BLaER1 (cell line): Measurements from ENCODE around the gene CNN2.
A peak's percentile ranks its signal among the peaks of the same experiment; 100 is the strongest.

Experiments used
- H3K27ac ChIP-seq: shearing (Covaris generic); formaldehyde crosslinking; 2 replicates; pipeline ENCODE4 v1.8.1; 2022
- H3K27me3 ChIP-seq: shearing (Covaris generic); formaldehyde crosslinking; 2 replicates; pipeline ENCODE4 v1.8.1; 2022
- H3K36me3 ChIP-seq: shearing (Covaris generic); formaldehyde crosslinking; 2 replicates; pipeline ENCODE4 v1.8.1; 2022
- H3K4me1 ChIP-seq: shearing (Covaris generic); formaldehyde crosslinking; 2 replicates; pipeline ENCODE4 v1.8.1; 2022
- H3K4me2 ChIP-seq: shearing (Covaris generic); formaldehyde crosslinking; 2 replicates; pipeline ENCODE4 v1.8.1; 2022
- H3K4me3 ChIP-seq: shearing (Covaris generic); formaldehyde crosslinking; 2 replicates; pipeline ENCODE4 v1.8.1; 2022
- H3K9ac ChIP-seq: shearing (Covaris generic); formaldehyde crosslinking; 2 replicates; pipeline ENCODE4 v1.8.1; 2022
- H3K9me3 ChIP-seq: shearing (Covaris generic); formaldehyde crosslinking; 2 replicates; pipeline ENCODE4 v1.8.1; 2022
- H4K20me1 ChIP-seq: shearing (Covaris generic); formaldehyde crosslinking; 2 replicates; pipeline ENCODE4 v1.8.1; 2022
- Cebpa-rat ChIP-seq: shearing (Covaris generic); IDR thresholded peaks from 2 replicates; pipeline ENCODE4 v1.8.1; 2022

CNN2 gene

DNA sequence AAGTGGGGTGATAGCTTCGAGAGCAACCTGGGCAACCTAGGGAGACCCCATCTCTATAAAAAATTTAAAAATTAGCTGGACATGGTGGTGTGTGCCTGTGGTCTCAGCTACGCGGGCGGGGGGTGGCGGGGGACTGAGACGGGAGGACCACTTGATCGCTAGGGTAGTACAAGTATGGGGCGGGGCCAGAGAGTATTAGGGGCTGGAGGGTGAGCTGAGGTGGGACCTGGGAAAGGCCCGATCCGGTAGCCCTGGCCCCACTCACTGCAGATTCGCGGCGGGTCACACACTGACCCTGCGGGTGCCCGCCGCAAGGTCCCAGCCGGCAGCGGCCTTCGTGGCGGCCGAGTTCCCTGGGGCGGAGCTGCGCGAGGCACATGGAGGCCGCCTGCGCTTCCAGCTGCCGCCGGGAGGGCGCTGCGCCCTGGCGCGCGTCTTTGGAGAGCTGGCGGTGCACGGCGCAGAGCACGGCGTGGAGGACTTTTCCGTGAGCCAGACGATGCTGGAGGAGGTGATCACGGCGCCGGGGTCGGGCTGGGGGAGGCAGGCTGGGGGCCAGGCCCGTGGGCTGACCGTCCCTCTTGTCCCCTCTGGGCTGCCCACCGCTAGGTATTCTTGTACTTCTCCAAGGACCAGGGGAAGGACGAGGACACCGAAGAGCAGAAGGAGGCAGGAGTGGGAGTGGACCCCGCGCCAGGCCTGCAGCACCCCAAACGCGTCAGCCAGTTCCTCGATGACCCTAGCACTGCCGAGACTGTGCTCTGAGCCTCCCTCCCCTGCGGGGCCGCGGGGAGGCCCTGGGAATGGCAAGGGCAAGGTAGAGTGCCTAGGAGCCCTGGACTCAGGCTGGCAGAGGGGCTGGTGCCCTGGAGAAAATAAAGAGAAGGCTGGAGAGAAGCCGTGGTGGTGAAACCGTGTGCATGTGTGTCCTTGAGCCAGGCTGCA is 38.5 kb downstream of the CNN2 start:
- no peaks in the 10 kb centered on the region for H3K27me3 ChIP-seq
- no peak overlapping the region for H3K27ac ChIP-seq
- peaks cover 8% of the 10 kb centered on the region for H4K20me1 ChIP-seq
- H3K9ac ChIP-seq: 0 out of 2 replicates have a peak overlapping the region, but pooled peaks have one; percentile 36
- peak overlapping the region; percentile 34; the same call in 1 of the 2 replicates for H3K4me3 ChIP-seq
- H3K9me3 ChIP-seq: no peaks in the 10 kb centered on the region
- peak overlapping the region; percentile 94 for H3K4me2 ChIP-seq
- H3K36me3 ChIP-seq: peaks cover 7% of the 10 kb centered on the region
- peaks cover 52% of the 10 kb centered on the region for H3K4me1 ChIP-seq
- no peak for TF ChIP-seq Cebpa-rat

DNA sequence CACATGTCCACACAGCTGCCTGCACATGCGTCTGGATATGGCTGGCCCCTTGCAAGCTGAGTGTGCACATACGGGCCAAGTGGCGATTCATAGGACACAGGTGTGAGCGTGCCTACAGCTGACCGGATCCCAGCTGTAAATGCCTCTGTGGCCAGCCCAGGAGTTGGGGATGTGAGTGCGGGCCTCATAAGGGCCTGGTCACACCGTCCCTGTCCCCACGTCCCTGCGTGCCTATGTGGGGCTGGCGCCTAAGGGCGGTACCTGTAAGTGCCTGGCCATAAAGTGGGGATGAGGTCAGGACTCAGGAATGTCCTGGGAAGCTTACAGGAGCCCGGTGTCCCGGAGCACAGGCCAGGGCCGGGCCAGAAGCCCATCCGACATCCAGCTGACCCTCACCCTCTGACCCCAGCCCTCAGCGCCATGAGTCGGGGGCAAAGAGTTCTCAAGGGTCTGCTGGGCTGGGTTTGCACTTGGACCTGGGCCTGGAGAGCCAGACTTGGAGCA is 39.2 kb downstream of the CNN2 start:
- Histone ChIP-seq H3K4me3 (0 out of 2 replicates have a peak overlapping the region, but pooled peaks have one; percentile 34), H4K20me1 (peaks cover 15% of the 10 kb centered on the region), H3K9me3 (no peaks in the 10 kb centered on the region), H3K36me3 (peaks cover 14% of the 10 kb centered on the region), H3K27ac (no peak overlapping the region), H3K4me1 (peaks cover 59% of the 10 kb centered on the region), H3K27me3 (no peaks in the 10 kb centered on the region), H3K9ac (0 out of 2 replicates have a peak overlapping the region, but pooled peaks have one; percentile 36), H3K4me2 (peak overlapping the region; percentile 94)
- TF ChIP-seq Cebpa-rat: no peak

DNA sequence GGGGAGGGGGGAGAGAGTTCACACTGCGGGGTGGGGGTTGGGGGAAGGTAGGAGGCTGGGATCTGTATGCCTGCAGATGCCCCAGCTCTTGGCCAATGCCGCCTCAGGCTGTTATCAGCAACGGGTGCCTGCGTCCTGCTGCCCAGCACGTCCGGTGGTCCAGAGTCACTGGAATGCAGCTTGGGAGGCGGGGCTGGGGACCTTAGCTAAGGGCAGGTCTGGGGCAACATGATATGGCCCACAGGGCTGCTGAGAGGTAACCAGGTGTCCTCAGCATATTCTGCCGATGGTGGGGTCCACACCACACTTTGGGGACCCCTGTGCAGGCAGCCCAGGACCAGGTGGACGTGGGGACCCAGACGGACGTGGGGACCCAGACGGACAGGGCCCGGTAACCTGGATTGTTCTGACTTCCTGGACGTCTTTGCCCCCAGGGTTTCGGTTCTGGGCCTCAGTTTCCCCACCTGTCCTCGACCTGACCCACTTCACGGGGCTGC is 39.9 kb downstream of the CNN2 start:
- Histone ChIP-seq H3K4me2 (peak overlapping the region; percentile 94), H3K27ac (peak overlapping the region; percentile 90), H3K4me1 (peaks cover 66% of the 10 kb centered on the region), H4K20me1 (peaks cover 21% of the 10 kb centered on the region), H3K4me3 (peak overlapping the region; percentile 90), H3K27me3 (no peaks in the 10 kb centered on the region), H3K36me3 (peaks cover 21% of the 10 kb centered on the region), H3K9ac (peak overlapping the region; percentile 87), H3K9me3 (no peaks in the 10 kb centered on the region)
- TF ChIP-seq Cebpa-rat: no peak

DNA sequence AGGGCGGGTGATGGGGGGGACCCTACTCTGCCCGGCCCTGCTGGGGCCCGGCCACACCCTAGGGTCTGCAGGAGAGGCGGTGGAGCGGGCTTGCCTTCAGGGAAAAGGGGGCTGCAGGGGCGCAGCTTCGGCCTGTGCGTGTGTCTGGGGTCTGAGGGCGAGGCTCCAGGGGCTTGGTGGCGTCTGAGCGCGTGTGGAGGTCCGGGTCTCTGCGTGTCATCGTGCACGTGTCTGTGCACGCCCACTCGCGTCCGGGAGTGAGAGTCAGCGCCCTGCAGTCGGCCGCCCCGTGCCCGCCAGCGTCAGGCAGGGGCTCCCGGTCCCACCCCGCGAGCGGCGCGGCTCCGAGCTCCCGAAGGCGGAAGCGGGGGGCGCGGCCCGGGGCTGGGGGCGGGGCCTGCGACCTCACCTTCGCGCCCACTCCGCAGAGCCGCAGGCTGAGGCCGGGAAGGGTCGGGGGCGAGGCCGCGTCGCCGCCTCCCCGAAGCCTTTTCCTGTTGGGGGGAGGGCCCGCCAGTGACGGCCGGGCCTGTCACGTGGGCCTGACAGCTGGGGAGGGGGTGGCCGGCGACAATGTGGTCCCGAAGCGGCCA is 40.4 kb downstream of the CNN2 start, which contains the start of gene ARHGAP45:
Gene ARHGAP45 (plus strand): TSS at position 420 of the 593 bp plus-strand sequence. CDS start 239 bp downstream, outside the sequence.
- H3K4me2 ChIP-seq: peak within 1 kb of the TSS; percentile 94
- no peaks in the 10 kb centered on the region for H3K9me3 ChIP-seq
- H3K27ac ChIP-seq: peak within 1 kb of the TSS; percentile 90
- no peaks in the 10 kb centered on the region for H3K27me3 ChIP-seq
- H3K36me3 ChIP-seq: peaks cover 26% of the 10 kb centered on the region
- H3K4me3 ChIP-seq: peak within 1 kb of the TSS; percentile 90
- no peak for TF ChIP-seq Cebpa-rat
- peaks cover 71% of the 10 kb centered on the region for H3K4me1 ChIP-seq
- H3K9ac ChIP-seq: peak within 1 kb of the TSS; percentile 87
- peaks cover 27% of the 10 kb centered on the region for H4K20me1 ChIP-seq

DNA sequence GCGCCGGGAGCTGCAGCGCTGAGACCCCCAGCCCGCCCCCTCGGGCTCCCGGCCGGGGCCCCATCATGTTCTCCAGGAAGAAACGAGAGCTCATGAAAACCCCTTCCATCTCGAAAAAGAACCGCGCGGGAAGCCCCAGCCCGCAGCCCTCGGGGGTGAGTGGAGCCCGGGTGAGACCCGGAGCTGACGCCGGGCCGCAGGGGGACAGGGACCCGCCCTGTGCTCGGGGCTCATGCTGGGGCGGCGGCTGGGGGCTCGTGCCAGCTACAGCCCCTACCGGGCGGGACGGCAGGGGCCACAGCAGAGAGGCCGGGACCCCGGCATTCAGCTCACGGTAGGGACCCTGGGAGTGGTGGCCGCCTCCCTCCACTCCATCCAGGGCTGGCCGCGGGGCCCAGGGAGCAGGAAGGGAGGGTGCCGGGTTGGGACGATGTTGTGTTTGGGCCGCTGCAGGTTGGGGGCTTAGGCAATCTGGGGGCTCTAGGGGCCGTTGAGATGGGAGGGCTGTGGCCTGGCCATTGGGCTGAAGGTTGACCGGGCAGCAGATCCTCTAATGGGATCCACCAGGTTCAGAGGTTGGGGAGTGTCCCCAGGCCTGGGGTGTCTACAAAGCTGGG is 41.0 kb downstream of the CNN2 start:
- Histone ChIP-seq H3K4me3 (peak overlapping the region; percentile 90), H3K4me2 (peak overlapping the region; percentile 94), H3K9me3 (no peaks in the 10 kb centered on the region), H3K27me3 (no peaks in the 10 kb centered on the region), H3K27ac (peak overlapping the region; percentile 90), H3K9ac (peak overlapping the region; percentile 87), H3K36me3 (peaks cover 32% of the 10 kb centered on the region), H4K20me1 (peaks cover 33% of the 10 kb centered on the region), H3K4me1 (peaks cover 77% of the 10 kb centered on the region)
- TF ChIP-seq Cebpa-rat: no peak

DNA sequence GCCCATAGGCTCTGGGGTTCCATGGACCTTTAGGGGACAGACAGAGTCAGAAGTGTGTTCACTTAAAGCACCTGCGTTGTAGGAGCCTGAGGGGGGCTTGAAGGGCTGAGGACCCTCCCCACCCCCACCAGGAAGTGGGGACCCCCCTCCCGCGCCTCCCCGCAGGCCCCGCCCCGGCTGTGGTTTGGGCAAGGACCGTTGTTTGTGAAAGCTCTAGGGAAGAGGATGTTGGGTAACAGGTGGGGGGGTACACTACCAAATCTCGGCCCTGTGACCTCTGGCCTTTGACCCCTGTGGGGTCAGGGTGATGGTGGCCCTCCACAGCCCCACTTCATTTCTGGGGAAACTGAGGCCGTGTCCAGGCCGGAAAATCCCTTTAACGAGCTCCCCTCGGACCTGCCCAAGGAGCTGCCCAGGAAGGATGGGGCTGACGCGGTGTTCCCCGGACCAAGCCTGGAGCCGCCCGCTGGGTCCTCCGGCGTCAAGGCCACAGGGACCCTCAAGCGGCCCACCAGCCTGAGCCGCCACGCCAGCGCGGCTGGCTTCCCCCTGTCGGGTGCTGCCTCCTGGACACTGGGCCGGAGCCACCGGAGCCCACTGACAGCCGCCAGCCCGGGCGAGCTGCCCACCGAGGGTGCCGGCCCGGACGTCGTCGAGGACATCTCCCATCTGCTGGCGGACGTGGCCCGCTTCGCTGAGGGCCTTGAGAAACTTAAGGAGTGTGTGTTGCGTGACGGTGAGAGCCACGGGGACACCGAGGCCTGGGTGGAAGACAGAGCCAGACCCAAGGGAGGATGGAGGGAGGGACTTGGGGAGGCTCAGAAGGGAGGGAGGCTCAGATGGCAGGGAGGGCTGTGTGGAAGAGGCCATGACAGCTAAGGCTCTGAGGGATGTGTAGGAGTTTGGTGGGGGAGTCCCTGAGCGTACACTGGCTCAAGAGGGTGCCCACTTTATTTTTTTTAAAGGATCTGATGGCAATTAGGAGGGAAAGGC is 41.9 kb downstream of the CNN2 start:
- Histone ChIP-seq H3K4me2 (peak overlapping the region; percentile 94), H3K27ac (peak overlapping the region; percentile 90), H3K9ac (peak overlapping the region; percentile 87), H3K4me3 (peak overlapping the region; percentile 90), H3K27me3 (no peaks in the 10 kb centered on the region), H4K20me1 (peaks cover 41% of the 10 kb centered on the region), H3K4me1 (peaks cover 86% of the 10 kb centered on the region), H3K9me3 (no peaks in the 10 kb centered on the region), H3K36me3 (peaks cover 41% of the 10 kb centered on the region)
- peak; percentile 65; the same call in 1 of the 2 replicates for TF ChIP-seq Cebpa-rat

DNA sequence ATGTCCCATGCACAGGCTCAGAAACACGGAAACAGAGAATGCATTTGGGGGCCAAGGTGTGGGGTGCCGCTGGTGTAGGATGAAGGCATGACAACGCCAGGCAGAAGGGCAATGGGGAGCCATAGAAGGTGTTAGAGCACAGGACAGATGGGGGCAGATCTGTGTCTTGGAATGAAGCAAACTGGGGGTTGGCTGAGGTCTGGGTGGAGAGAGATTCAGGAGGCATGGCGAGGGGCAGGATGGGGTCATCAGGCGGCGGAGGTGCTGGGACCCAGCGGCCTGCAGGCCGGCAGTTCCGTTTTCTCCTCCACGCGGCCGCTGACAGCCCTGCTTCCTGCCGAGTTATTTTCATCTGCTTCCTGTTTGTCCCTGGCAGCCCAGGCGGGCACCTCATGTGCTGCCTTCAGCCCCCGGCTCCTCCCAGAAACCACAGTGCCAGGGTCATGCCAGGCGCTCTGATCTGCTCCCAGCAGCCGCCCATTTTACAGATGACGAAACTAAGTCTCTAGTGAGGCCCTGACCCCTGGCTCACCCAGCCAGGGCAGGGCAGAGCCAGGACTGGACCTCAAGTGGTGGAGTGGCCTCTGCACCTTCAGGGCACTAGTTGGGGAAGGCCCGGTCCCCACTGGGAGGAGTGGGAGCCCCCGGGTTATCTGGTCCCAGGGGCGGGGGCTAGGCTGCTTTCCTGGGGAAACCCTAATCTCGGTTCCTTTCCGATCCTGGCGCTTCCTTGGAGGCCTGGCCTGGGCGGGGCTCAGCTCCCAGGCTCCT is 42.8 kb downstream of the CNN2 start:
- peak overlapping the region; percentile 90 for H3K4me3 ChIP-seq
- H3K27ac ChIP-seq: peak overlapping the region; percentile 90

DNA sequence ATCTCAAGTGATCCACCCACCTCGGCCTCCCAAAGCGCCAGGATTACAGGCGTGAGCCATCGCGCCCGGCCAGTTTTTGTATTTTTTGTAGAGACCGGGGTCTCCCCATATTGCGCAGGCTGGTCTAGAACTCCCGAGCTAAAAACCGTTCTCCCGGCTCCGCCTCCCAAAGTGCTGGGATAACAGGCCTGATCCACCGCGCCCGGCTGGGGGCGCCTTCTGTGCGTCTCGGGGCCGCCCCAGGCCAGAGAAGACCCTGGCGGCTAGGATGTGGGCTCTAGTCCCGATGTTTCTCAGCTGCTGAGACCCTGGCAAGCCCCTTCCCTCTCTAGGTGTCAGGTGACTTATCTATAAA is 44.1 kb downstream of the CNN2 start:
- Histone ChIP-seq H3K9me3 (no peaks in the 10 kb centered on the region), H3K9ac (no peak overlapping the region), H4K20me1 (peaks cover 60% of the 10 kb centered on the region), H3K27ac (no peak overlapping the region), H3K4me2 (peak overlapping the region; percentile 22; the same call in 1 of the 2 replicates), H3K4me3 (no peak overlapping the region), H3K36me3 (peaks cover 59% of the 10 kb centered on the region), H3K27me3 (no peaks in the 10 kb centered on the region), H3K4me1 (peaks cover 84% of the 10 kb centered on the region)
- TF ChIP-seq Cebpa-rat: no peak

More for the DNA sequence above, 42.8 kb downstream of the CNN2 start:
- Histone ChIP-seq H3K9ac (peak overlapping the region; percentile 87), H3K9me3 (no peaks in the 10 kb centered on the region), H4K20me1 (peaks cover 50% of the 10 kb centered on the region), H3K36me3 (peaks cover 49% of the 10 kb centered on the region), H3K27me3 (no peaks in the 10 kb centered on the region), H3K4me2 (peak overlapping the region; percentile 94), H3K4me1 (peaks cover 87% of the 10 kb centered on the region)
- no peak for TF ChIP-seq Cebpa-rat
